ENCODE data around the gene ARHGEF1.

Gene ARHGEF1

DNA sequence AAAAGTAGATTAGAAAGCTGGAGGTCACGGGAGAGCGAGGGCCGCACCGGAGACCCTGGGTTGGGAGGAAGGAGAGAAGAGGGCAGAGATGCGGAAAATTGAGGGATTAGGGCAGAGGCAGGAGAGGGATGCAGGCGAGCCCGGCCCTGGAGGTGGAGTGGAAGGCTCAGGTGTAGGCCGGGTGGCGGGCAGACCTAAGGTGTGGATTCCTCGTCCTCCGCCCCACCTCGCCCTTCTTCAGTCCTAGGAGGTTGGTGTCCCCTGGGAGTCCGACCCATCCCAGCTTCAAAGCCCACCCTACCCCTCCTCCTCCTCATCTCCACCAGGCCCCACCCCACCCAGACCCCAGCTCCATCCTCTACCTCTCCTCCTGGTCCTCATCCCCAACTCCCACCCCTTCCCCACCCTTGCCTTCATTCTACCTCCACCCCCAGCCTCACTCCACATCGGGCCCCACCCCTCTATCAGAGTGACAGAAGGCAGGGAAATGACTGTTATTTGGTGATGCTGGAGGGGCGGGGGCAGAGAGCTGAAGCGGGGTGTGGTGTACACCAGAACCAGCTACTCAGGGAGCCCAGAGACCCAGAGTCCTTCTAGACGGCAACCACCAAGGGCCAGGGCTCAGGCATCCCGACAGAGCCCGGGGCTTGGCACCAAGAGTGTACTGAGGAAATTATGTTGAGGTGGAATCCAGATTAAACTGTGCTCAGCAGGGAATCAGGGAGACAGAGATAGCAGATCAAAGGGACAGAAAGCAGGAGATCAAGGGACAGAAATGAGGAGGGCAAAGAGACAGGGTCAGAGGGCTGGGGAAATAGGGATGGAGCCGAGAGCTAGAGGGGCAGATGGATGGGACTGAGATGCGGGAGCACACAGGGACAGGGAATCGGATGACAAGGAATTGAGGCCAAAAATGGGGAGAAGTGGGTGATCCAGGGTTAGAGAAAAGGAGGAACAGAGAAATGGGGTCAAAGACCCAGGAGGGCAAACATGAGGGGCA is 38.9 kb downstream of the ARHGEF1 start:
- DNase-seq: no peak

DNA sequence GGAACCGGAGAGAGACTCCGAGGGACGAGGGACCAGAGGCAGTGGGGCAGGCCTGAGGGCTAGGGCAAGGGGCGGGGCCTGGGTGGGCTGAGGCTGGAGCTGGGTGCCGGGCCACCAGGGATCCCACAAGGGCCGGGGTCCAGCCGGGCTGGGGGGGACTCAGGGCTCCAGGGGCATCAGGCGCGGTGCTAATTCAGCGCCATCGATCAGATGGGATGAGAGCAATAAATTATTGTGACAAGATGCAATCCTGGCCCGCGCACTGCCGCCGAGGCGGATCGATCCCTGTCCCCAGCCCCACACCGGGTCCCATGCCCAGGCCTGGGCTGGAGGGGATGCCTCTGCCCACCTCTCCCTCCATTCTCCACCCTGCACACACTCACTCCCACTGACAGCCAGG is 39.6 kb downstream of the ARHGEF1 start:
- no peak for DNase-seq

DNA sequence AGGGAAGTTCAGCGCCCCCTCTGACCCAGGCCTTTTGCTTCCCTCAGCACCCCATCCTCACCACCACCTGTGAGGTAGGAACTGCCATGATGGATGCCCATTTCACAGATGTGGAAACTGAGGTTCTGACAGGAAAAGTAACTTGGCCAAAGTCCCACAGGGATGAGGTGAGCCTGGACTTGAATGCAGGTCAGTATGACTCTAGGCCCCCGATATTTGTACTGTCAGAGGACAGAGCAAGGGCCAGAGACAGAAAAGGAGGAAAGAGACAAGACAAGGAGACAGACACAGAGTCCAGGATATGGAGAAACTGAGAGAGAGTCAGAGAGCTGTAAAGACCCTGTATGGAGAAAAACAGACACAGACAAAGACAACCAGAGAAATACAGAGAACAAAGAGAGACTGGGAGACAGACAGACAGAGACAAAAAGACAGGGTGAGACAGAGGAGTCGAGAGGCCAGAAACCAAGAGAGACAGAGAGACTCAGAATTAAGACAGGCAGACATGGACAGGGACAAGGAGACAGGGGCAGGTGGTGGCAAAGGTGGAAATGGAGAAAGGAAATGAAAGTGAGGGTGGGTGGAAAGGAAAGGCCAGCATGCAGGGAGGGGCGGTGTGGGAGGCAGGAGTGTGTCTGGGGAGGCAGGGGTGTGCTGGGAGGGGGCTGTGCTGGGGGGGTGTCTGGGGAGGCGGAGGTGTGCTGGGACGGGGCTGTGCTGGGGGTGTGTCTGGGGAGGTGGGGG is 40.2 kb downstream of the ARHGEF1 start:
- DNase-seq: no peak

DNA sequence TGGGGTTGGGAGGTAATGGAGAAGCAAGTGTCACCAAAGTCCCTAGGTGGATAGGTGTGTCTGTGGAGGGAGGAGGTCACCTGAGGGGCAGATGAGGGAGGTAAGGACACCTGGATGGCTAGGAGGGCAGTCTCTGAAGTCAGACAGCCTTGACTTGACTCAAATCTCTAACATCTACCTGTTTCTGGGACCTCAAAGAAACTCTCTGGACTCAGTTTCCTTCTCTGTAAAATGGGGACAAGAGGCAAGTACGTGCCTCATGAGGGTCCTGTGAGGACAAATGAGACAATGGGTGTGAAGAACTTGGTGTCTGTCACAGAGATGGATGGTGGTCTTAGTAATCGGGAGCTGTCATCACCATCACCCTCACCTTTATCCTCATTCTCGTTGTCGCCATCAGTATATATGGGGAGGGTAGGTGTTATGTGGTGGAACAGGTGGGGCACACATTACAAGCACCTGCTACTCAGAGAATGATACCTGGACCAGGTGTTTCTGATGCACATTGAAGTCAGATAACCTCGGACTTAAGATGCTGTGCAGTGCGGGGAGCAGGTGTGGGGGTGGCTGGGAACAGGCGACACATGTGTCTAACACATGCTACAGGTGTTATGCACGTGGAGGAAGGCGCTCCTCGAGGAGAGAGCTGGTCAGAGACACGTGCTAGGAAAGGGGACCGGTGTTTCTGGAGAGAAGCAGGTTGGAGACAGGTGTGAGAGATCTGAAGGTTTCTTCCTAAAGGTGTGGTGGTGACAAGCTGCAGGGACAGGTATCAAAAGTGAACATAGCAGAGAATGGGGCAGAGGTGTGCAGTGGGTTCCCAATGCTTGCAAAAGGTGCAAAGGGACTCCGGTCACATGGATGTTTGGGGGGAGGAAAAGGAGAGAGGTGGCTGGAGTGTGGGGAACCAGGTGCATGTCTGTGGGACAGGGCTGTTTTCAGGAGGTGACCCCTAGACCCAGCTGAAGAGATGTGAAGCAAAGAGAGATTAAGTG is 41.5 kb downstream of the ARHGEF1 start:
- no peak for DNase-seq

DNA sequence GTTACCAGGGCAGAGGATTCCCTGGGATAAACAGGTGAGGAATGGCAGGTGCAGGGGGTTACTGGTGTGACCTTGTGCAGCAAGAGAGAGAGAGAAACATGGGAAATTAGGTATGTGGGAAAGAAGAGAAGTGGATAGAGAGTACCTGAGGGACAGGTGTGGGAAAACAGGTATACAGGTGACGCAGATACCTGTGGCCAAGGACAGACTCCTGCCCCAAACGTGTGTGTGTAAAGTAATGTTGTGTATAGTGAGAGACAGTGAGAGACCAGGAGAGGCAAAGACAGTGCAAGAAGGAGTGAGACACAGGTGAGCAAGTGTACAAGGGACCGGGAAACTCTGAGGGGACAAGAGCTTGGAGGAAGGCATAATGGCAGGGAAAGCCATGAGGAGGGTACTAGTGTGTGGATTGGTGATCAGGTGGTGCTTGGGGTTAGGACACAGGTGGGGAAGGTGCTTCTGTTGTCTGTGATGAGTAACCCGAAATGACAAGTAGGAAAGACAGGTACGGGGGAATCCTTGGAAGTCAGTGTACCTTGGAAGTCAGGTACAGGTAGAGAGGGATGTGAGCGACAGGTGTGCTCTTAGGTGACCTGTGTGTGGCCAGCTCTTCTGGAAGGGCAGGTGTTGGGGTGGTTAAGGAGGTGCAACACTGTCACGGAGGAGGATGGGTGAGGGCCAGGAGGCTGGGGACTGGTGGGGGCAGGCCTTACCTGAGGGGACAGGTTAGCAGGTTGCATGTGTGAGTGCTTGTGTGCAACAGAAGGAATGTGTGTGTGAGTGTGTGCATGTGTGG is 42.4 kb downstream of the ARHGEF1 start:
- DNase-seq: no peak

DNA sequence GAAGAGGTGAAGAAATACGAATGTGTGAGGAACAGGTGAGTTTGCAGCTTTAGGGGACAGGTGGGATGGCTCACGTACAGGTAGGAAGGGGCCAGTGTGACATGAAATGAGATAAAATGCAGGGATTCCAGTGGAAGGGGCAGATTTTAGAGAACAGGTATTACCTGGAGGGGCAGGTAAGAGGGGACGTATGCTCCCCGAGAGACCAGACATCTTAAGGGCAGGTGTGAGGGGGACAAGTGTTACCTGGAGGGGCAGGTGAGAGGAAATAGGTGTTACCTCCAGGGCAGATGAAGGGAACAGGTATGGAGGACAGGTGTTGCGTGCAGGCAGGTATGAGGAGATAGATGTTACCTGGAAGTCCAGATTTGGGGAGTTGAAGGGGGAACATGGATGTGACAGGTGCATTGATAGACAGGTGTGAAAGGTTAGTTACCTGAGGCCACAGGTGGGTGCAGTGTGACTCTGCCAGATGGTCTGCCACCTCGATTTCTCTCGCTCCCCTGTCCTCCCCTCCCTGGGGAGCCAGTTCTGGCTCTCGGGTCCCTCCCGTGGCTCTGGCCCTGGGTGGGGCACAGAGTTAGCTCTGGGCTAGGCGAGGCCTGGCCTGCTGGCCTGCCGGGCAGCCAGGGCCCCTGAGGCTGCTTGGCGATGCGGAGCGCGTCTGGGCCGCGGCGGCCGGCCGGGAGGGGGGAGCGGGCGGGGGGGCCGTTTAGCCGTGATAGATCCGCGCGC is 43.2 kb downstream of the ARHGEF1 start:
- DNase-seq: no peak

DNA sequence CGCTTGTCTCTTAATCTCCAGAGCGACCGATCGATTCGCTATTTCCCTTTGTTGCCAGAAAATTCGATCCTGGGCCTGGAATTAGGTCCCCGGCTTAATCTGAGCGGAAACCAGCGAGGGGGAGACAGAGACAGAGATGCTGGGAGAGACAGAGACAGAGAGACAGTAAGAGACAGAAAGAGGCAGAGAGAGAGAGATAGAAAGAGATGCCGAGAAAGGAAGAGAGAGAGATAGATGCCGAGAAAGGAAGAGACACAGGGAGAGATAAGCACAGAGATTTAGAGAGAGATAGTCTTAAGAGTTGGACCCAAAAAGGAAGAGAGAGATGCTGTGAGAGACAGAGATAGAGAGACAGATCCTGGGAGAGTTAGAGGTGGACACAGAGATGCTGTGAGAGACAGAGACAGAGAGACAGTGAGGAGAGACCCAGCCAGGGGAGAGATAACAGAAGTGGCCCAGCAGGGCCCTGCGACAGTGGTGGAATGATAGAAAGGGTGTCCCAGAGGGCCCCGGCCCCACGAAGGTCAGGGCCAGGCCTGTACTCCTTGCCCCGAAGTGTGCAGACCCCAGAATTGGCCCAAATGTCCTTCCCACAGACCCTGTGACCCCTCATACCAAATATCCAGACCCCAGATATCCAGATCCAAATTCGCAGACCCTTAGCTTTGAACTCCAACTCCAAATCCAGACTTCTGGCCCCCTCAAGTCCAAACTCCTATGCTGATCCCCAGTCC is 43.9 kb downstream of the ARHGEF1 start:
- no peak for DNase-seq

DNA sequence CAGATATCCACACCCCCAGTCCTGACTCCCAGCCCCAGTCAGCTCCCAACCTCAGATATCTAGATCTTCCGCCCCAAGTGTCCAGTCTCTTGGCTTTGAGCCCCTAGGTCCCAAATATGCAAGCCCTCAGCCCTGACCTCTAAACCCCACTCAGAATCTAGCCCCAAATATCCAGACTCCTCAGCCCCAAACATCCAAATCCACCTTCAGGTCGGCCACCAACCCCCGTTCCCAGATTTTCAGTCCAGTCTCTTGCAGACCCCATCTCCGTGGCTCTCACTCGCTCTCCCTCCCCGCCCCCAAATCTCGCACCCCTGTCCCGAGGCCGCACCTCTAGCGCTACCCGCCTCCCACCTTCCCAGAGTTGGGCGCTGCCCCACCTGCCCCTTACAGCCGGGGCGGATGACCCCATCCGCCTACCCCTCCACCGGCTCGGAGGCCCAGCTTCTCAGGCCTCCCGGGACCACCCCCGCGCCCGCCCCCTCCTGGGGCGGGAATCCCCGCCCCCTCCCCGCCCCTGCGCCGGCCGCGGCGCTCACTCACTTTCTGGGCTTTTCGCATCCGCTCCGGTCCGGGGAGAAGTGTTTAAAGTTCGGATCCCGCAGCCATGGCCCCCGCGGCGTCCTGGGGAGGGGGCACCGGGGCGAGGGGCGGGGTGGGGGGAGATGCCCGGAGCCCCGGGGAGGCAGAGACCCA is 44.7 kb downstream of the ARHGEF1 start:
- no peak for DNase-seq

DNA sequence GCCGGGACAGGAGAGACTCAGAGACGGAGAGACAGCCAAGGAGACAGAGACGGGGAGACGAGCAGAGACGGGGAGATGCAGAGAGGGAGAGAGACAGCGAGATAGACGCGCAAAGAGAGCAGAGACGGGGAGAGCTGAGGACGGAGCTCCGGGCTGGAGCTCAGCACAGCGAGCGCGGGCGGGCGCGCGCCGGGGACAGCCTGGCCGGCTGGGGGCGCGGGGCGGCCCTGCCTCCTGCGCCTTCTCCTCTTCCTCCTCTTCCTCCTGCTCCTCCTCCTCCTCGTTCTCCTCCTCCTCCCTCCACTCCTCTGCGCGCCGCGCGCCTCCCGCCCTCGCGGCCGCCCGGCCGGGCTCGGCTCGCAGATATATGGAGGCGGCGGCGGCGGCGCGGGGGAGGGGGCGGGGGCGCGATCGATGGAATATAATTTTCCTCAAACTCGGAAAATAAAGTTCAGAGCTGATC is 45.3 kb downstream of the ARHGEF1 start, which contains the start of gene ERFL:
TSS of gene ERFL (minus strand) at position 229 of the 463 bp plus-strand sequence. CDS start 15,530 bp downstream, outside the sequence.
- no peak for DNase-seq

DNA sequence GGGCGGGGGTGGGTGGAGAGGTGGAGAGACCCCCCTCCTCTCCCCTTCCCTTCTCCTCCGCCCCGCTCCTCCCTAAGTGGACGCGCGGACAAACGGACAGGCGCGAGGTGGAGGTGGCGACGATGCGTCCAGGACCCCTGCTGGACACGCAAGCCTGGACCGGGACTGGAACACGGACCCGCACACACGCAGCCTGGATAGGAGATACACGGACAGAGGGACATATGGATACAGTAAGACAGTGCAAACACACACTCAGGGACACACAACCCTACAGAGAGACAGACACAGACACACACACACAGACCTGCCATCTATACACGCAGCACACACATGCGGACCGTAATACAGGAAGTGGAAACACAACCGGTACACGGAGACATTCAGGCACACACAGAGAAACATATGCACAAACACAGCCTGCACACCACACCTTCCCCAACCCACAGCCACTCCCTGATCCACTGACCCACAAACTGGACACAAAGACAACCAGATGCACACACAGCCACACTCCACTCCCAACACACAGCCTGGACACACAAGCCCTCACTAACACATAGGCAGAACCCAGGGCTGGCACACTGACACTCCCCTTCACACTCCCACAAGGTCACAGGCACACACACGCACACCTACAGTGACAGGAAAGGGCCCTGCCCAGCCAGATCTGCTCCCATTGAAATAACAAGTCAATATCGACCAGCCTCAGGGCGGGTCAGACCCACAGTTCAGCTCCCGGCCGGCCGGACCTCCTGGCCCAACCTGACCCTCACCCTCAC is 46.0 kb downstream of the ARHGEF1 start:
- DNase-seq: no peak

DNA sequence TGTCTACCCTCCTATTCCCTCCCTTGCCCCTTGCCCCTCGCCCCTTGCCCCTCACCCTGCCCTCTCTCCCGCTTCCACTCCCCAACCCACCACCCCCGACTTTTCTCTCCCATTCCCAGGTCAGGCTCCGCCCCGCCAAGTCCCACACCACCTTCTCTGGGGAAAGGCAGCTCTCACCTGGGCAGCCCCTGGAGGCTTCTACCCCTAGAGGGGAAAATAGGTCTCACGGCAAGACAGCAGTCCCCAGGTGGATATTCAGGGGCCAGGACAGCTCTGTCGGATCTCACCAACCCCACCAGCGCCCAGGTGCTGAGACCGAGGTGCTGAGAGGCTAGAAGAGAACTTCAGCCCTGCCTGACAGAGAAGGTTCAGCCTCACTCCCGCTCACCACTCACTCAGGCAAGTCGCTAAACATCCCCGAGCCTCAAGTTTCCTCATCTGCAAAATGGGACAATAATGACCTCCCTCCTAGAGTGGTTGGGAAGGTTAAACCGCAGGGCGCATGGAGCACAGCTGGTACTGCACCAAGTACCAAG is 46.6 kb downstream of the ARHGEF1 start:
- DNase-seq: no peak

DNA sequence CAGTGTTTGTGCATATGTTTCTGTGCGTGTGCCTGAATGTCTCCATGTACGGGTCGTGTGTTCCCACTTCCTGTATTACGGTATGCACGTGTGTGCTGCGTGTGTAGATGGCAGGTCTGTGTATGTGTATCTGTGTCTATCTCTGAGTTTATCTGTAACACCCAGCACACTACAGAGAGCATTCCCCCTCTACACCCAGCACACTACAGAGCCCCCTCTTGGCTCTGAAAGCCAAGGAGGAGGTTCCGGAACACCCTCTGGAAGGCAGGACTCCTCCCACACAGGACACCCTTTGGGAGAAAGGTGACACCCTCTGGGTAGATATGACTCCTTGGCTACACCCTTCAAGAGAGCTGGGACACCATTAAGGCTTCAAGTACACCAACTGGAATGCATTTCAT is 47.3 kb downstream of the ARHGEF1 start:
- no peak for DNase-seq

DNA sequence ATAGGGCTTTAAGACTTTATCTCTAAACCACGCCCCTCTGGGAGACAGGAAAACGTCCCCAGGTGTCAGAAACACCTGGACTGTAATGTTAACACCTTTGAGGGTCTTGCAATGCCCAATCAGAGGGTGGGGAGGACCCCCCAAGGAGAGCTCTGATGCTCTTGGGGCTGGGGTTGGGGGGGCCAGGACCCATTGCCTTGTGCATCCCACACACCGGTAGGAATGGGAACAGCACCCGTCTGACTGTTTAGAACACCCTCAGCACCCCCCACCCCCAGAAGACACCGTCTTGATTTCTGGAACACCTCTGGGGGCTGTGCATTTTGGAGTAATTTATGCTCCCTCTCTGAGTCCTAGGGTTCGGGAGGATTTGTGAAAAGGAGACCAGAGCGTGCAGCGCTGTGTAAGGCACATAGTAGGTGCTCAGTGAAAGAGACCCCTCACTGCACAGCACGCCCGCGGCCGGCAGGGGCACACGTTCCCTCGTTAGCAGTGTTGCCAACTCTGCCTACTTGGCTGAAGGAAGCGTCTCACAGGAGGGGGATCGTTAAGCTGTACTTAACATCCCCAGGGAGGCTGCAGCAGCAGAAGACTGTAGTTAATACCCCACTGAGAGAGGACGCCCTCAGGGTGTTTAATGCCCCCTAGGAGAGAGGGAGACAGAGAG is 48.1 kb downstream of the ARHGEF1 start:
- no peak for DNase-seq

DNA sequence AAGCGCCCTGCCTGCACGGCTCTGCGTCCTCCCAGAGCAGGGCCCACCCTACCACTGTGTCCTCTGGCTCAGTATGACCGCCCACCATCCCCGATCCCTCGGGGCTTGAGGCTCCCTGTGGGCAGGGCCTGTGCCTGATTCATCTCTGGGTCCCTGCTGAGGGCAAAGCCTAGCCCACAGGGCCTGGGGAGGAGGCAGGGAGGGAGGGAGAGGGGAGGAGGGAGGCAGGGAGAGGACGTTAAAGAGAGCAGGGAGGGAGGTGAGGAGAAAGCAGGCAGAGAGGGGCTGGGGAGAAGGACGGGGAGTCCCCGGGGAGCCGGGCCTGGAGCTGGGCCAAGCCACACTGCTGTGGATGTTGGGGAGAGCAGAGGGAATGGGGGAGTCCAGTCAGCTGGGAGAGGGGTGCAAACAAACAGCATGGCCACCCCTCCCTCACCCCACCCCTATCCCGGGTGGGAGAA is 49.3 kb downstream of the ARHGEF1 start:
- no peak for DNase-seq

DNA sequence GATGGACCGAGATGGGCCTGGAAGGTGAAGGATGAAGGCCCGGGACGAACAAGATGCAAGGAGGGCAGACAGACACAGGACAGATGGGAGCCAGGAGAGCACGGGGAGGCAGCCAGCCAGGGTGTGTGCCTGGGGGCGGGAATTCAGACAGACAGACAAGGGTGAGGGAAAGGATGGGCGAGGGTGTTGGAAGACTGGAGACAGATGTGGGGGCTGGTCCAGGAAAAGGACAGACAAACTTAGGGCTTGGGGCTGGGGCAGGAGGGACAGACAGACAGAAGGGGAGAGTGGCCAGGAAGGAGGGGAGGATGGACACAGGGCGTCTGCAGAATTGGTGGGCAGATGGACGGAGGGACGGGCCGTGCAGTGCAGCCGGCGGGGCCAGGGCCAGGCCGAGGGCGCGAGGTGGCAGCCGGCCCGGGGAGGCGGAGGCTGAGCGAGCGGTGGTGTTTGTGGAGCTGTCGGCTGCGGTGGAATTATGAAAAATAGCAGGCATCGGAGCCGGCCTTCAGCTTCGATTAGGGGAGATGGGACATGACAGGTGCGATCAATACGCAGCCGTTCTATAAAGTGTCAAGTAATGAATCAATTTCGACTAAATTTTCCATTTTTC is 49.8 kb downstream of the ARHGEF1 start:
- peak; percentile 13 for DNase-seq

DNA sequence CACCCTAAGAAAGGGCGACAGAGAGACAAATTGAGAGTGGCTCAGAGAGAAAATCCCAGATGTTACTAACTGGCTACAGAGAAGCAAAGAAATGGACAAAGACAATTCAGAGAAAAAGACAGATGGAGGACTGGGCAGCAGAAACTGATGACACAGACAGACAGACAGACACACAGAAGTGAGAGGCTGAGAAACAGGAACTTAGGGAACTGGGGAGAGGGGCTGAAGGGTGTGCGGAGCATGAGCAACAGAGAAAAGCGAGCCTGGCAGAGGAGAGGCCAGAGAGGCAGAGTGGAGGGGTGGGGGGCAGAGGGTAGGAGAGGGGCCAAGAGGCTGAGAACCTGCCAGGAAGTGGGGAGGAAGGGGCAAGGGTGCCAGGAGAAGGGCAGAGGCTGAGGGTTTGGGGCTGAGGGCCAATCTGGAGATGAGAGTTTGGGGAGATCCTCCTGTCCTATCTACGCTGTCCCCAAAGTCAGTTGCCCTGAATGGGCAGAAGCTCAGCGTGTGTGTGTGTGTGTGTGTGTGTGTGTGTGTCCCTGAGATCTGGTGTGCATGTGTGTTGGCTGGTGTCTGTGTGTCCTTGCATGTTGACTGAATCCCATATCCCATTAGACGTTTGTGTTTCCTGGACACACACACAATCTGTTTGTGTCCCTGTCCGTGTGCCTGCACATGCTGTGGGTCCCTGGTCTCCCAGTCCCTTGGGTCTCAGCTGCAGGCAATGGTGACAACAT is 50.9 kb downstream of the ARHGEF1 start:
- no peak for DNase-seq
